CD4-positive, alpha-beta T cell treated with Interleukin-15 for 1 hour (primary cell): Measurements from ENCODE around the gene SCGB3A1.
A peak's percentile ranks its signal among the peaks of the same experiment; 100 is the strongest.

Source experiments
- DNase-seq: peaks from one replicate; pipeline ENCODE4 v3.0.0-alpha.2; 2020

Gene SCGB3A1

DNA sequence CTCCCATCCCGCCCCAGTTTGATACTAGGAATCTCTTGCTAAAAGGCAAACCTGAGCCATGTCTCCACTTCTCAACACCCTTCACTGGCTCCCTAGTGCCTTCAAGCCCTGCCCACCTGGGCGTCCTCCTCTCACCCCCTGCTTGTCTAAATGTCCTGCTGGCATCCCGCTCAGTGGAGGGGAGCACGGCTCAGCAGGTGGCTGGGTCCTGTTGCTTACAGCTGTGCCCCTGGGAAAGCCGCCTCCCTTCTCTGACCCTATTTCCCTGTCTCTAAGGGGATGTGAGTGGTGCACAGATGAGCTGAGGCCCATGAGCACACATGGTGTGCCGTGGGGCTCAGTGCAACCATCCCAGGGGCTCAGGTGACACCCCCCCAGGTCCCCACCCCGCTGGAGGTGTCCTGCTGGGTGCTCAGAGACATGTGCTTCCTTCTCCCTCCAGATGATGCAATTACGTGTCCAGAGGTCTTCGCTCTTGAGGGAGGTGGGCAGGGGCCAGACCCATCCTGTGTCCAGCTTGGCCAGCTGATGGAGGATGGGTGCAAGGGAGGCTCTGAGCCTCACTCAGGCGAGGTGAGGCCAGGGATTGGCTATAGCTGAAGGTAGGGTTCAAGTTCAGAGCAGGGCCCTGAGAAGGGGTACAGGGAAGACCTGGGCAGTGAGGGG is 34.0 kb upstream of the SCGB3A1 start:
- DNase-seq, result no peak

DNA sequence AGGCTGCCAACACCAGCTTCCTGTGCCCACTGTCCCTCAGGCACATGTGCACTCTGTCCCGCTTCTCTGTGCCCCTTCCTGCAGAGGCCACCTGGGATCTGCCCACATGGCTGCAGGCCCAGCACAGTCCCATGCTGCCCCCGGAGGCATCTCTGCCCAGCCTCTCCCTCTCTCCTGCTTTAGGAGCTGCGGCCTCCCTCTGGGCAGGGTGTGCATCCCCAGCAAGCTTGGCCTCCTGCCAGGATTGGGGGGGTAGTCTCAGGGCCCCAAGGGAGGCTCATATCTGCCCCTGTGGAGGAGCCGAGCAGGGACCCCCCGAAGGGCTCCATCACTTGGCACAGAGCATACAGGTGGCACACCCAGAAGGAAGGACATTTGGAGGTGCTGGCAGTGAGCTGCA is 33.3 kb upstream of the SCGB3A1 start:
- no peak for DNase-seq

DNA sequence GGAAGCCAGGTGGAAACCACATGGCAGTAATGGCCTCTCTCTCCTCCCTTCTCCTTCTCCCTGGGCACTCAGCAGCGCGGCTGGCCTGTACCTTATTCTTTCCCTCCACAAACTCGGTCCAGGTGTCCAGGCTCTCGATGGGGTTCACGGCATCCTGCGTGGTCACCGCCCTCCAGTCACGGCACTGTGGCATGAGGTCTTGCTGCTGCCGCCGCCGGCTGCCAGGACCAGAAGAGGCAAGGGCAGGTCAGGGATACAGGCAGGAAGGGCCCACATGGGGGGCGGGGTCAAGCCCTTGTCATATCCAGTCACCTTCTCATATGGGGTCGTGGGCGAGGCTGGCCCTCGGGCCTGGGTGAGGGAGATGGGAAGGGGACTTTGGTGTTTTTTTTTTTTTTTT is 32.5 kb upstream of the SCGB3A1 start:
- DNase-seq, result no peak

DNA sequence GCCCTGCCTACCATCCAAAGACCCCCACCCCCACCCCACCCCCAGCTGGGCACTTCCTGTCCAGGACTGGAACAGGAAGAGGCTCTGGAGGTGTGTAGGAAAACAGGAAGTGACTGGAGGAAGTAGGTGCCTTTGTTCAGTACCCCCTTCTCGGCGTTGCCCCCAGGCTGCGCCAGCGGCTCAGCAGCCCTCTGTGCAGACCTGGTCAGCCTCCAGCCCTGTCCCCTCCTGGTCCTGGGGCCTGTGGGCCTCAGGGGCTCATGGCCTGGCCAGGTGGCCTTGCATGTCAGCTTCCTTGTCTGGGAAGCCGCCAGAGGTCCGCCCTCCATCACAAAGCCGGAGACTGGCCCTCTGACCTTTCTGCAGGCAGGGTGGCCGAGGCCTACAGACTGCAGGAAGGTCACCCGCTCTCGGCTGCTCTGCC is 32.1 kb upstream of the SCGB3A1 start:
- no peak for DNase-seq

DNA sequence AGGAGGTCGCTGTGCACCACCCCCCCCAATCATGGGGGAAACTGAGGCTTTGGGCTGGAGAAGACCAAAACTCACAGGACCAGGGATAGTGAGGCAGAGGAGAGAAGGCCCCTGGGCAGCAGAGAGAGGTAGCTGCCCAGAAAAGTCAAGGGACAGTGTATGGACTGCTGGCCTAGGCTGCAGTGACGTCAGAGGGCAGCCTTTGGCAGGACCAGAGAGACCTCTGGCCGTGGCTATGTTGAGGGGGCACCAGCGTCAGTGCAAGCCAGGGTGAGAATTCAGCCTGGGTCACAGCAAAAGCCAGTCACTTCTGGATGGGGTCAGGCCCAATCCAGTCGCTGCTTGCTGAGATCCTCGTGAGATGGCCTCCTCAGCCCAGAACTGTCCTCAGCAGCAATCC is 31.6 kb upstream of the SCGB3A1 start:
- no peak for DNase-seq

DNA sequence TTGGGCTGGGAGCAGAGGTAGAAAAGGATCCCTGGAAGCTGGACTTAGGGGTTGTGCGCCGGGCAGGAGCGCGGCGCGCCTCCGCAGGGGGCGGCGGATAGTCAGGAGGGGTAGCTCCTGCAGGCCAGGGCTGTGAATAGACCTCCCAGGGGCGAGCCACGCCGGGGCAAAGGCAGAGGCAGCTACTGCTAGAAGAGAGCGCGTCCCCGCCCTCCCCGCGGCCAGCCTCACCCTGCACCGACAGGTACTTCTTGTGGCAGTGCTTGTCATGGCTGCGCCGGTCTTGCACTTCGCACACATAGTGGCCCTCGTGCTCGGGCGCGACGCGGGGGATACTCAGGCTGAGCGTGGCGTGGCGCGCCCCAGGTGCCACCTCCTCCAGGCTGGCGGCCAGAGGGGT is 30.0 kb upstream of the SCGB3A1 start:
- no peak for DNase-seq

DNA sequence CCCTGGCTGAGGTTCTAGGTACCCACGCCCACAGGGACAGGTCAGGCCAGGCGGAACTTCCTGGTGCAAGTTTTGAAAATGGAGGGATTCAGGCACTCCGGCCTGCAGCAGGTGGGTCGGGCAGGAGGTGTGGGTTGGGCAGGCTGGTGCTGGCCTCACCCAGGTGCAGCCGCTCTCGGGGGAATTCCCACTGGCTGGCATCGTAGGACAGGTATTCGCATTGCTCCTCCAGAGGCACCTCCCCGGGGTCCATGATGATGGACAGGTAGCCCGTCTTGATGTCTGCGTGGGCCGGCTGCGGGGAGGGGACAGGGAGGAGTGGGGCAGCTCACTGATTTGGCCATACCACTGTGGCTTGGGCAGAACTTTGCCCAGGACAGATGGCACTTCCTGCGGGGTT is 28.7 kb upstream of the SCGB3A1 start:
- DNase-seq, result no peak

DNA sequence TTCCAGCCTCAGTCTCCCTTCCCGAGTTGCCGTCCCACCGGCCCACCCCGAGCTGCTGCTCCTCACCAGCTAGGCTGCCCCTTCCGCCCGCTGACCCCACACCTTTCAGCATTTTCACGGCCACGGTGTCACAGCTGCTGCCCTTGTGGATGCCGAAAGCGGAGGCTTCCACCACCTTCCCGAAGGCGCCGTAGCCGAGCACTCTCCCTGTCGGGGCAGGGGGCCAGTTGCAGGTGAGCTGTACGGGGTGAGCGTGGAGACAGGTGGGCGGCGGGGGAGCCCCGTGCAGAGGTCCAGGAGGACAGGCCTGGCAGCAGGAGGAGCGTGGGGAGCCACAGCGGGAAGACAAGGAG is 28.2 kb upstream of the SCGB3A1 start:
- no peak for DNase-seq

DNA sequence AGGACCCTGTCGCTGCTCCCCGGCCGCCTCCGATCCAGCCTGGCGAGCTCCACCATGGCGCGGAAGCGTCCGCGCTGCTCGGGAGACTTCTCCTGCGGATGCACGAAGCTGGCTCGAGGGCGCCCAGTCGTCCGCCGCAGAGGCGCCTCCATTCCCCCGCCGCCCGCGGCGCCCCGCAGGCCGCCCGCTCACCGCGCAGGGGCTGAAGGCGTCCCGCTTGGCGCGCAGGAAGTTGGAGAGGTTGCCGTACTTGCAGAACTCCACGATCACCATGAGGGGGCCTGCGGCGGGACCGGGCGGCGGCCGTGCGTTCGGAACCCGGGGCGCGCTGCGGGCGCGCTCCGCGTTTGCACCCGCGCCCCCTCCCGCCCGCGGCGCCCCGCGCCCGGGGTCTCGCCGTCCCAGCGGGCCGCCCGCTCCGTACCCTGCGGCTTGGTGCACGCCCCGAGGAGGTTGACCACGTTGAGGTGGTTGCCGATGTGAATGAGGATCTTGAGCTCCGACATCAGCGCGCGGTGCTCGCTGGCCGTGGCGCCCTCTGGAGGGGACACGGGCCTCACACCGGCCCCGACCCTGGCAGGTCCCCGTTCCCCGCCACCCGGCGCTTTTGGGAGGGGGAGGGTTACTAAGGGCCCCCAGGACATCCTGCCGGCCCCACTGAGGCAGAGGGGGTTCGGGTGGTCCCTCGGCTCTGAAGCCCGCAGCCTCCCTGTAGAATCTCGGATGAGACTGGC is 27.7 kb upstream of the SCGB3A1 start:
- DNase-seq, result no peak

DNA sequence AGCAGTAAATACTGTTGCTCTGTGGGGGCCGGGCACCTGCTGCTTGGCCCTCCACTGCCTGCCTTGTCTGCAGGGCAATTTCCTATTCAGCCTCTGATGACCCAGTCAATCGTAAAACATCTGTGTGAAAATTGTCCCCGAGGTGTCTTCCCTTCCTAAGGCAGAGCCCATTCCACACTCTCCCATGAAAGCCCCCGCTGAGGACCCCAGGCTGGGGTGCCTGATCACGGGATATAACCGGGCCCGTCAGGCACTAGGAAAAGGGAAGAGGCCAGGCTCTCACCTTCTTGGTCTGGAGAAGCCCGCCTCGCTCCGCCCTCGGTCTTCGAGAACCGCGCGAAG is 27.2 kb upstream of the SCGB3A1 start:
- no peak for DNase-seq

DNA sequence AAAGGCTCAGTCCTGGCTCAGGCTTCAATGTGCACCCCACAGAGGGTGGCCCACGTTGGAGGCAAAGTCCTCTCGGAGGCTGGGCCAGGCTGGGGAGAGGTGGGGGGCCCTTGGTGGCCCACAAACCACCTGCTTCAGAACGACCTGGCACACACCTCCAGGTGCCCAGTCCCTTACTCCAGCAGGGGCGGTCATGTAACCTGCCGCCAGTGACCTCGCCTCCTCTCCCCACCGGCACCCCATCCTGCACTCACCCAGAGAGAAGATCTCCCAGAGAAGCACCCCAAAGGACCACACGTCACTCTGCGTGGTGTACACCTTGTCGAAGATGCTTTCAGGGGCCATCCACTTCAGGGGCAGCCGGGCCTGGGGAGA is 22.5 kb upstream of the SCGB3A1 start:
- no peak for DNase-seq

DNA sequence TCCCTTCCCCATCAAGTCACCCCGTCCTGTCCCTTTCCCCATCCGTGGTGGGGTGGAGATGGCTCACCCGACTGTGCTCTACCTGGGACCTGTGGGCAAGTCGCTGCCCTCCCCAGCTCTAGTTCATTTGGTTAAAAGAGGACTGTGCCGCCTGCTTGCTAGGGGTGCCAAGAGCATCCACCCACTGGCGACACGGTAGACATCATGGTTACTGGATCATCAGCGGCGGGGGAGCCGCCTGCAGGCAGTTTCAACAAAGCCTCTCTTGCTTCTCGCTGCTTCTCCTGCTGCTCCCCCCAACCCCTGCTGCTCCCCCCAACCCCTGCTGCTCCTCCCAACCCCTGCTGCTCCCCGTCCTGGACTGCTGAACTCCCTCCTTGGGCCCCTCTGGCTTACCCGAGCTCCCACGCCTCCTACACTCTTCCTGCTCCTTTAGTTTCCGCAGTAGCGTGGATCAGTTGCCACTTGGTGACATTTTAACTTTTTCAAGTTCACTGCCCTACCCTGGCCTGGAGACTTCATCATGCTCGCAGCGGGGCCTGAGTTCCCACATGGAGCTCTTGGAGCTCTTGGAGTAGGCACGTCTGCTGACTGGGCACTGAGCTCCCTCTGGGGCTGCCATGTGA is 22.0 kb upstream of the SCGB3A1 start:
- DNase-seq, result no peak

DNA sequence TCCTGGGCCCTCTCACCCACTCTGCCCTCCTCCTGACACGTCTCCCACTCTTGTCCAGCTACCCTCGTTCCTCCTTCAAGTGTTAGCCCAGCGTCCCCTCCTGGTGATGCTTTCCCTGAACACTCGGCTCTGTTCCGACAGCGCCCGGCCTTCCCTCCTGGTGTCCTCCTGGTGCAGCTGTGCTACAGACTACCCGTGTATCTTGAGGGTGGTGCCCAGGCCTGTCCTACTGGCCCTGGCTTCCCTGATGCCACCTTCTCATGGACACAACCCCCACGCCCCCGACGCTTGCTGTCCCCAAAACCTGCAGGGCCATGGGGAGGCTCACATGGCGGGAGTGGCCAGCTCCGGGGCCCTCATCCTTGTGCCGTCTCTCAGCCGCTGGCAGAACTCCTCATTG is 21.4 kb upstream of the SCGB3A1 start:
- DNase-seq, result no peak

DNA sequence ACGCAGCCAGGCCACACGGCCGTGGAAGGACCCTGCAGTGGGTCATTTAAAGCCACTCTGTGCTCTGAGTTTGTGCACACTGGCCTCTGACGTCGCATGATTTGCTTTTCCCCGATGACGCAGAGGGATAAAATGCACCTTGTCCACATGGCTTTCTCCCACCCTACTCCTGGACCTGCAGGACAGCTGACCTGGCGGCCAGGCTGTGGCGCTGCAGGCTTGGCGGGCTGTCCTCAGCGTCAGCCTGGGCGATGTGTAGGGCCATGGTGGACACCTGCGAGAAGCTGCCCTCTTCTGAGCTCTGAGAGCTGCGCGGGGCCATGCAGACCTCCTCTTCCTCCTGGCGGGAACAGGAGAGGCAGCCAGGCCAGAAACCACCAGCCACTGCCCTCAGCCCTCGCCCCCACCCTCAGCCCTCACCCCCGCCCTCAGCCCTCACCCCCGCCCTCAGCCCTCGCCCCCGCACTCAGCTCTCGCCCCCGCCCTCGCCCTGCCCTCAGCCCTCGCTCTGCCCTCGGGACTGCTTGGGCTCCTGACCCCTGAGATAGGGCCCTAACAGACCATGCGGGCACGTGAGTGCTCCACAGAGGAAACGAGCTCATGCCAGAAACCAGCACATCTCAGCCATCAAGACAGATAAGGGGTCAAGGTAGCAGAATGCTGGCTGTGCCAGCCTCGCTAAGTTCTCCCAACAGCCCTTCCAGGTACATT is 20.0 kb upstream of the SCGB3A1 start:
- DNase-seq, result no peak

DNA sequence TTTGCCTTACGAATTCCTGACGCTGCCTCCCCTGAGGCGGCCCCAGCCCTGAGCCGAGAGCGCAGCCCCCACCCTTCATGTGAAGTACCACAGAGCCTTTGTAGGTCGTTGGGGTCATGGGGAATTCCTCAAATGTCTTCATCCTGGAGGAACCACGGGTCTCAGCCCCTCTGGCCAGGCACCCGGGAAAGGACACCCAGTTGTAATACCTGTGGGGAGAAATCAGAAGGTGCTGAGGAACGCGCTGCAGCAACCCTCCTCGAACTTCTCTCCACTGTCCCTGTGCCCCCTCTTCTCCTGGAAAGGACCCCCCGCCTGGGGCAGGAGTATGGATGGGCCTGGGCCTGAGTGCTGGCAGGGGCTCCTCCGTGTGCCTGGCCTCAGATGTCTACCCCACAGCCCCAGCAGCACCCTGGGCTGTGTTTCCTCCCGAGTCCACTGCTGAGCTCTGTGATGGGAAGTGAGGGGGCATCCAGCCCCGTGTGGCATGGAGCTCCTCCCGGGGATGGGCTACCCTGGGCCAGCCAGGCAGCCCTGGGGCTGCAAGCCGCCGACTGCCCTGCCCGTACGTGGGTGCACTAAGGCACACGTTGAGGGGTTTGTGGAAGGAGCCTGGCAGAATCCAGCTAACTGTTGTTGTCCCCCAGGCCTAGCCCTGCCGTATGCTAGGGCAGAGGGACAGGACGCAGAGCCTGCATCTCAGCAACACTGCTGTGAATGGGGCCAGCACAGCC is 18.7 kb upstream of the SCGB3A1 start:
- no peak for DNase-seq

DNA sequence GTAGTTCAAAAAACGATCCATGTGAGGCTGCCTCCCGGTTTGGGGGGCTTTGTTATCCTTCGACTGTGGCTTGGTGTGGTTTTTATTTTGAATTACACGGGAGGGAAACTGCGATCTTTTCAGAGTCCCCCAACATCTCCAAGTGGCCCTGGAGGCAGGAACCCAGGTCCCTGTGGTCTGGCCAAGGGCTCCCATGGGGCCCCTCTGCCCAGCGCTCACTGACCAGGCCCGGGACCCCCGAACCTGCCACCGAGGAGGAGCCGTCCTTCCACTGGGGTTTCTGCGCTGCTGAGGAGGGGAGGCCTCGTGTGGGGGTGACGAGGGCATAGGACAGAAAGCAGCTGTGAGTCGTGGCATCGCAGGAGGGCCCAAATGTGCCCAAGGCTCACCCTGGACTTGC is 18.1 kb upstream of the SCGB3A1 start:
- DNase-seq, result no peak

DNA sequence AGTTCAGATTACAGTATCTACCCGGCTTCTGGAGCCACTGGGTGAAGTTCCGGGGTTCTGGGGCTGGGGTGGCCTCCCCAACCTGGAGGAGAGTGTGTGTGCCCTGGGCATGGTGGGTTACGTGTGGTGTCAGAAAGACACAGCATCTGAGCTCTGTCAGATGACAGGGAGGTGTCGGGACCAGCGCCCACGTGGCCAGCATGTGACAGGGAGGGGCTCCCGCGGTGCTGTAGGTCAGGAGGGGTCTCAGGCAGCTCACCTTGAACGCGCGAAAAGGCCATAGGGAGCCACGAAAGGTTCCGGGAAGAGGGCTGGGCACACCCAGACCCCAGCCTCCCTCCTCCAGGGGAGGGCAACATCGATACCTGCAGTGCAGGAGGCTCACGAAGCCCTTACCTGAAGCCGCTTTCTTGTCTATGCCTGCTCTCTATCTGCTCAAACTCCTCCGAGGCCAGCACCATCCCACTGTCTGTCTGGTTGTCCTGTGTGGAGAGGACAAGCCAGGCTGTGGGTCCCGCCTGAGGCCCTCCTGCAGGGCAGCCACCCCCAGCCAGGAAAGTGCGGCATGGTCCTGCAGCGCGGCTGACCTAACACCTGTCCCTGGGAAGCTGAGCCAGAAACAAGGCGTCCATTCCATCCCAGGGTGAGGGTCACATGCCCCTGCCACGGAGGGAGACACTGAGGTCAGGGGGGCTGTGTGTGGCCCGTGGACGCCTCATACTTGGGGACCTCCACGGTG is 17.4 kb upstream of the SCGB3A1 start:
- DNase-seq, result no peak

DNA sequence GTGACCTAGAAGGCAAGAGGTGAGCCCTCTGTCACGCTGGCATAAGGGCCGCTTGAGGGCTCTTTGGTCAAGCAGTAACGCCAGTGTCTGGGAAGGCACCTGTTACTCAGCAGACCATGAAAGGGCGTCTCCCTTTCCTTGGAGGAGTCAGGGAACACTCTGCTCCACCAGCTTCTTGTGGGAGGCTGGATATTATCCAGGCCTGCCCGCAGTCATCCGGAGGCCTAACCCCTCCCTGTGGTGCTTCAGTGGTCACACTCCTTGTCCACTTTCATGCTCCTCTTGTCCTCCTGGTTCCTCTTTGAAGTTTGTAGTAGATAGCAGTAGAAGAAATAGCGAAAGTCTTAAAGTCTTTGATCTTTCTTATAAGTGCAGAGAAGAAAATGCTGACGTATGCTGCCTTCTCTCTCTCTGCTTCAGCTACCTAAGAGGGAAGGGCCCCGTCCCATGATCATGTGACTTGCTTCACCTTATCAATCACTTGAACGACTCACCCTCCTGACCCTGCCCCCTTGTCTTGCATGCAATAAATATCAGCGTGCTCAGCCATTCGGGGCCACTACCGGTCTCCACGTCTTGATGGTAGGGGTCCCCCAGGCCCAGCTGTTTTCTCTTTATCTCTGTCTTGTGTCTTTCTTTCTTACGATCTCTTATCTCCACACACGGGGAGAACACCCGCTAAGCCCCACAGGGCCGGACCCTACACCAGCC is 16.7 kb upstream of the SCGB3A1 start:
- no peak for DNase-seq

DNA sequence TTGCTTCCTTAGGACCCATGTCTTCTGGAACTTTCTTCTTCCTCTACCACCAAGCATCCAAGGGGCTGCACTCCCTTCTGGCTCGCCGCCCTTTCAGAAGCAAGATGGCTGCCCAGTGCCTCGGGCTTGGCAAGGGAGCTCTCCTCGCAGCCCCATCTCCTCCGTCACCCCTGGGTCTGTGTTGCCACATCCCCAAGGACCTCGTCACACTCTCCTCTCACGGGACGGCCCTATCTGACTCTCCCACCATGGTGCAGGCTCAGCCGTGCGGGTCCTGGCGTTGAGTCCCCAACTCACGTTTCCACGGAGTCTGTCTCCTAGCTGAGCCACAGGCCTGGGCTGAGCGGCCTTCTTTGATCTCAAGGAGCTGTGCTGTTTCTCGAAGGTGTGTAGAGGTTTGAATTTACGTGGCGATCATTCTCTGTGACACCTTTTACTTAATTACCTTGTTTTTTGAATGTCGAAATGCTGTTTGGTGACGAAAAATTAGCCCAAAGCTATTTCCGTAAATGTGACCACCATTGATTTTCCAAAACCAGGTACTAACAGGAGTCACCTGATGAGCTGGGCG is 15.0 kb upstream of the SCGB3A1 start:
- DNase-seq, result no peak

DNA sequence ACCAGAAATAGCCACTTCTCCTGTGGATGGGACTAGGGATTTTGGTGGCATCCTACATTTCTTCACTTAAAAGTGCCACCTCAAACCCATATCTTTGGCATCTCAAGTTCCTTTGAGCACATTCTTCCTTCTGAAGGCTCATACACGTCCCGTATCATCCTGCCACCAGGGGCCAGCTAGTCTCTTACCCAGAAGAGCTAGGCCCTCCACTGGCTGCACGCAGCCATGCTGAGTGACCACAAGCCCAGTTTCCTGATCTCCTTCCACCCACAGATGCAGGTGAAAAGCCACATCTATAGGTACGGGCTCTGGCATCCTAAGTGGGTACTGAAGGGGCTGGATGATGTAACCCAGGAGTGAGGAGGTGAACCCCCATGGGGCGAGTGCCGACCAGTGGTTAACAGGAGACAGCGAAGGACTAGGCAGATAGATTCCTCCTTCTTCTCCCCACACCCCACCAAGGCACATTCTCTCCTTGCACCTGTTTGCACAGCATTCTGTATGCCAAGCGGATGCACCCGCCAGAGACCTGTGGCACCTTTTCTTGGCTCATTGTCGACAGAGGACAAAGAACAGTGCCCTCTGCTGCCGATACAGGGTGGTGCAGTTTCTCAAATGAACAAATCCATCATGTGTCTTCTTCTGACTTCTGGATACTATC is 14.4 kb upstream of the SCGB3A1 start:
- DNase-seq, result peak; percentile 31

DNA sequence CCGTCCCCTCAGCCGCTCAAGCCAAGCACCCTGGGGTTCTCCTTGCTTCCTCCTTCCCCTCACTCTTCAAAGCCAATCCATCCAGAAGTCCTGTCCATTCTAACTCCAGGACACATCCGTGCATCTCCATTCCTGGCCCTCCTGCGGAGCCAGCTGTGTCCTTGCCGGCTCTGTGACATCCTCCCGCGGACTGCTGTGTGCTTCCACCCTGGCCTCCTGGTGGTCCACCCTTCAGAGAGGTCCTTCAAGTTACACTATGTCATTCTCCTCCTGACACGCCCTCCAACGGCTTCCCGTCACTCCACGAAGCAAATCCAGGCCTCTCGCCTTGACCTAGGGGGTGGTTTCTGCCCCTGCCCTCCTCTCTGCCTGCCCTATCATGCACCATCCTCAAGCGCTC is 13.0 kb upstream of the SCGB3A1 start:
- no peak for DNase-seq
